ENCODE results near the gene SNRPD2. TPM values are rescaled to one million over a fixed set of nuclear protein-coding genes. Genes with fewer than 3 reads are reported as not detected.

Gene SNRPD2
- total RNA-seq, 1 donor = 139 TPM

DNA sequence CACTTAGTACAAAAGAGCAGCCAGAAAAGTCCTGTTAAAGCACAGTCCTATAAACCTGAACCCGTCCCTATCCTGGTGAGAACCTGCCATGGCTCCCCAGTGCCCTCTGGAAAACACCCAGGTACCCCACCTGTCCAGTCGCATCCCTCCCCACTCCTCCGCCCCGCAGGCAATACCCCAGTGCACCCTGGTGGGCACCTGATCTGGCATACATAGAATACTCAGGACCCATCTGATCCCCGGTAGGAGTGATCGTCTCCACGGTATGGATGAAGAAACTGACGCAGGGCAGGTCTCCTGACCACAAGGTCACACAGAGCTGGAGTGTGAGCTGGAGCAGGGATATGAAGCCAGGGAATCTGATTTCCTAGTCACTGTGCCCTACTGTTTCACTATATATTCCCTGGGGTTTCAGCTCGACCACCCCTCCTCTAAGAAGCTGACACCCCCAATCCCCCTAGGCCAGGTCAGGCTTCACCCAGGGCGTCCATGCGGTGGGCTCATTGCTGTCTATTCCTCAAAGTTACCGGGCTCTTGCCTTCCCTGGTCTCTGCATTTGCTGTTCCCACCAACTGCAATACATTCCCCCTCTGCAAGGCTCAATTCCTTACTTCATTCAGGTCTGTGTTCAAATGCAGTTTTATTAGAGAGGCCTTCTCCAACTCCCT is 26.4 kb upstream of the SNRPD2 start:
- Histone ChIP-seq H3K27ac (ENCODE audit: low read depth, low read length) (peak overlapping the region; percentile 95), H3K36me3 (ENCODE audit: insufficient read depth, low read length) (peaks cover 13% of the 10 kb centered on the region), H3K9me3 (ENCODE audit: low read depth, low read length) (no peaks in the 10 kb centered on the region), H3K4me1 (ENCODE audit: insufficient read depth, low read length) (peaks cover 33% of the 10 kb centered on the region), H2AFZ (ENCODE audit: low read length) (peak overlapping the region; percentile 91), H3K27me3 (ENCODE audit: insufficient read depth, low read length) (no peaks in the 10 kb centered on the region), H3K4me3 (ENCODE audit: insufficient read depth, low read length) (peak overlapping the region; percentile 86), H4K20me1 (ENCODE audit: insufficient read depth, low read length) (no peaks in the 10 kb centered on the region), H3K79me2 (ENCODE audit: insufficient read depth, low read length) (peaks cover 65% of the 10 kb centered on the region), H3K4me2 (ENCODE audit: insufficient read depth, low read length) (peak overlapping the region; percentile 100)
- no peak for DNase-seq (ENCODE audit: insufficient read length, low spot score, missing footprints)
- TF ChIP-seq, protein P1, sequence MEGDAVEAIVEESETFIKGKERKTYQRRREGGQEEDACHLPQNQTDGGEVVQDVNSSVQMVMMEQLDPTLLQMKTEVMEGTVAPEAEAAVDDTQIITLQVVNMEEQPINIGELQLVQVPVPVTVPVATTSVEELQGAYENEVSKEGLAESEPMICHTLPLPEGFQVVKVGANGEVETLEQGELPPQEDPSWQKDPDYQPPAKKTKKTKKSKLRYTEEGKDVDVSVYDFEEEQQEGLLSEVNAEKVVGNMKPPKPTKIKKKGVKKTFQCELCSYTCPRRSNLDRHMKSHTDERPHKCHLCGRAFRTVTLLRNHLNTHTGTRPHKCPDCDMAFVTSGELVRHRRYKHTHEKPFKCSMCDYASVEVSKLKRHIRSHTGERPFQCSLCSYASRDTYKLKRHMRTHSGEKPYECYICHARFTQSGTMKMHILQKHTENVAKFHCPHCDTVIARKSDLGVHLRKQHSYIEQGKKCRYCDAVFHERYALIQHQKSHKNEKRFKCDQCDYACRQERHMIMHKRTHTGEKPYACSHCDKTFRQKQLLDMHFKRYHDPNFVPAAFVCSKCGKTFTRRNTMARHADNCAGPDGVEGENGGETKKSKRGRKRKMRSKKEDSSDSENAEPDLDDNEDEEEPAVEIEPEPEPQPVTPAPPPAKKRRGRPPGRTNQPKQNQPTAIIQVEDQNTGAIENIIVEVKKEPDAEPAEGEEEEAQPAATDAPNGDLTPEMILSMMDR (IDR thresholded peaks at IDR 0.05; ENCODE audit: extremely low read depth, low read depth, low read length) = no peak

DNA sequence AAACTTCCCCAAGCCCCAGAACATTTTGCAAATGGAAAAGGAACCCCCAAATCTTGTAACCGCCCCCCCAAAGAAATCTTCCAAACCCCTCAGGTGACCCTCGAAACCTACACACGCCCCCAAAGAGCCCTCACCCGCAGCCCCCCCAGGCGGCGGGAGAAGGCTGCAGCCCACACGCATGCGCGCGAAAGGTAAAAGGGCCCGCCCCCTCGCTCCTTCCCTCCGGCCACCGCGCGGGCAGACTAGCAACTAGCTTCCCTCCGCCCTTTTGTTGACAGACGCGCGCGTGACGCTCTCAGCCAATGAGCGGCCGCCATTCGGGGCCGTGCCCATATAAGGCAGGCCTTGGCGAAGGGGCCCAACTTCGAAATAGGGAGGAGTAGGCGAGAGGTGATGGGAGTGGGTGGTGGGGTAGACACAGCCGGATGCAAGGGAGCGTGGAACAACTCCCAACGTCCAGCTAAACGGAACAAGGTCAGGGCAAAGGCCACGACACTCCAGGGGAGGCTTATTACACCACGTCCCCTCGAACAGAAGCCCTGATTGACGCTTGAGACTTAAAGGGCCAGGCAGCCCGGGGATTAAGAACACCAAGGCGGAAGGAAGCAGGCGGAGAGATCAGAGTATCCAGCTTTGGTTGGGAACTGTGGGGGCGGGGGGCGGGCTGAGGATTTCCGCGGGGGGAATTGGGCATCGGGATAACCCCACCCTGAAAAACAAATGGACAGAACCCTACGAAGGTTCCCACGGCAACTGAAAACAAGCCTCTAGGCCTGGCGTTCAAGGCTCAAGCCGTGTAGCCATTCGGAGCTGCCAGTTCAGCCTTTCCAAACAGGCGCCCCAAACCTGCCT is 25.6 kb upstream of the SNRPD2 start:
- Histone ChIP-seq H3K4me3 (ENCODE audit: insufficient read depth, low read length) (peak overlapping the region; percentile 86), H3K4me2 (ENCODE audit: insufficient read depth, low read length) (peak overlapping the region; percentile 100), H3K36me3 (ENCODE audit: insufficient read depth, low read length) (peaks cover 10% of the 10 kb centered on the region), H3K79me2 (ENCODE audit: insufficient read depth, low read length) (peaks cover 72% of the 10 kb centered on the region), H3K27me3 (ENCODE audit: insufficient read depth, low read length) (no peaks in the 10 kb centered on the region), H2AFZ (ENCODE audit: low read length) (peak overlapping the region; percentile 91), H4K20me1 (ENCODE audit: insufficient read depth, low read length) (no peaks in the 10 kb centered on the region), H3K4me1 (ENCODE audit: insufficient read depth, low read length) (peaks cover 27% of the 10 kb centered on the region), H3K9me3 (ENCODE audit: low read depth, low read length) (no peaks in the 10 kb centered on the region), H3K27ac (ENCODE audit: low read depth, low read length) (peak overlapping the region; percentile 95)
- DNase-seq (ENCODE audit: insufficient read length, low spot score, missing footprints) = peak; percentile 99
- TF ChIP-seq, protein P1 (IDR thresholded peaks at IDR 0.05; ENCODE audit: extremely low read depth, low read depth, low read length) = no peak

DNA sequence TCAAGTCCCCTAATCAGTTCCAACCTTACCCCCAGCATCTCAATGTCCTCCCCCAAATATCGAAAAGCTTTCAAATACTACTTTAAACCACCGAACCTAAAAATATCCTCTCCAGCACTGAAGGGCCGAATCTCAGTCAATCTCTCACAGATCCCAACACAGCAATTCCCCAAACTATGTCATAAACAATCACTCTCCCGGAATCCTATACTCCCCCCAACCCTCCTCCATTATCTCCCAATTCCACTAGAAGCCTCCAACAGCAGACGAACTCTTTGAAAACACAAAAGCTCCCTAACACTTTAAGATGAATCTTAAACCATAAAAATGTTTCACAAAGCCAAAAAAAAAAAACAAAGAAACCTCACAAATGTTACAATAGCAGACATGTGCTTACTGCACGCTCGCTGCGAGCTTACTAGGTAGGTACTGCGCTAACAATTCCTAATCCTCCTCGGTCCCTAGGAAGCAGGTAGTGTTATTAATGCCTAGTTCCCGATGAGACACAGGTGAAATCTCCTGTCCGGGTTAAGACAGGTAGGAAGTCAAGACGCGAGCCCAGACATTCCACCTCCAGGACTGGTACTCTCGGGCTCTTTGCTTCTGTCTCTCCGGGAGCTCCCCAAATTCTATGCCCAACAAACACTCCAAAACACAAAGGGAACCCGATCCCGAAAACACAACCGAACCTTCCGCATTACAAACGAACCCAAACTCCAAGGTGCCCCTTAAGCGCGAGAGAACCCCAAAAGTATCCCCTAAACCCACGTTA is 24.8 kb upstream of the SNRPD2 start:
- Histone ChIP-seq H3K27ac (ENCODE audit: low read depth, low read length) (peak overlapping the region; percentile 67), H4K20me1 (ENCODE audit: insufficient read depth, low read length) (no peaks in the 10 kb centered on the region), H3K4me1 (ENCODE audit: insufficient read depth, low read length) (peaks cover 20% of the 10 kb centered on the region), H3K36me3 (ENCODE audit: insufficient read depth, low read length) (peaks cover 7% of the 10 kb centered on the region), H3K9me3 (ENCODE audit: low read depth, low read length) (no peaks in the 10 kb centered on the region), H3K27me3 (ENCODE audit: insufficient read depth, low read length) (no peaks in the 10 kb centered on the region), H3K4me3 (ENCODE audit: insufficient read depth, low read length) (peak overlapping the region; percentile 86), H3K4me2 (ENCODE audit: insufficient read depth, low read length) (peak overlapping the region; percentile 100), H3K79me2 (ENCODE audit: insufficient read depth, low read length) (peaks cover 77% of the 10 kb centered on the region), H2AFZ (ENCODE audit: low read length) (peak overlapping the region; percentile 86)
- TF ChIP-seq, protein P1 (IDR thresholded peaks at IDR 0.05; ENCODE audit: extremely low read depth, low read depth, low read length) = no peak
- peak; percentile 76 for DNase-seq (ENCODE audit: insufficient read length, low spot score, missing footprints)

Measured in osteoblast (primary cell).